MCF 10A (cell line): Measurements from ENCODE around the gene RNF138. TPM values are rescaled to one million over a fixed set of nuclear protein-coding genes. Genes with fewer than 3 reads are reported as not detected.
"Not testable (repeated sequence)": the region's sequence is repeated elsewhere in the genome, so short reads cannot be mapped to it uniquely, and the experiment has no call there.

ENCODE experiments used
- BruUV-seq: library from RNA; stranded (reverse); fragments of 400-500 nt; replicated peaks from 2 replicates; lab custom pipeline; 2021; lab: Mats Ljungman, UMichigan
- CTCF ChIA-PET: fragments of 300-600 bp; sonication (Branson Sonifier 250); formaldehyde crosslinking; extraction: SDS; loops from one replicate; lab custom pipeline; 2021; ENCODE audit warnings: antibody characterized with exemption, inconsistent platforms; lab: Yijun Ruan, JAX
- POLR2A ChIA-PET: fragments of 300-600, 350-650 bp; sonication (Branson Sonifier 250); formaldehyde crosslinking; extraction: SDS; loops from one replicate; lab custom pipeline; 2020; ENCODE audit warnings: antibody characterized with exemption, inconsistent platforms; lab: Yijun Ruan, JAX
- DNase-seq: peaks from one replicate; pipeline ENCODE4 v3.0.0-alpha.2; 2018; ENCODE audit not compliant: unreplicated experiment
- H3K27ac Mint-ChIP-seq: one replicate; pipeline ENCODE4 v1.8.0; 2022; ENCODE audit warnings: mild to moderate bottlenecking, low read depth, mixed read lengths; ENCODE audit not compliant: unreplicated experiment
- H3K27me3 Mint-ChIP-seq: one replicate; pipeline ENCODE4 v1.8.0; 2022; ENCODE audit warnings: mixed read lengths; ENCODE audit not compliant: insufficient read depth, unreplicated experiment
- H3K36me3 Mint-ChIP-seq: one replicate; pipeline ENCODE4 v1.8.0; 2022; ENCODE audit warnings: mild to moderate bottlenecking, moderate library complexity, mixed read lengths; ENCODE audit not compliant: insufficient read depth, unreplicated experiment
- H3K4me1 Mint-ChIP-seq: one replicate; pipeline ENCODE4 v1.8.0; 2022; ENCODE audit warnings: mixed read lengths; ENCODE audit not compliant: insufficient read depth, unreplicated experiment
- H3K4me3 Mint-ChIP-seq: one replicate; pipeline ENCODE4 v1.8.0; 2022; ENCODE audit warnings: mild to moderate bottlenecking, moderate library complexity, mixed read lengths; ENCODE audit not compliant: unreplicated experiment
- H3K9me3 Mint-ChIP-seq: one replicate; pipeline ENCODE4 v1.8.0; 2022; ENCODE audit warnings: mixed read lengths; ENCODE audit not compliant: unreplicated experiment
- intact Hi-C: fragments of 100-400 bp; cut with micrococcal nuclease; formaldehyde crosslinking; loops from 2 replicates; pipeline ENCODE4 v1.14.1; 2022
- total RNA-seq: library from RNA; stranded (reverse); gene quantifications from 2 replicates; pipeline ENCODE4 v1.2.3, GENCODE V29; 2022
- TF ChIP-seq, protein P1 (sequence below): fragments of 200-600 bp; IDR thresholded peaks from one replicate; pipeline ENCODE4 v1.8.0; 2022; ENCODE audit warnings: antibody characterized with exemption, mild to moderate bottlenecking; ENCODE audit not compliant: unreplicated experiment

Gene RNF138
- total RNA-seq, 1 experiment from 2014 or later = 64.5 TPM

DNA sequence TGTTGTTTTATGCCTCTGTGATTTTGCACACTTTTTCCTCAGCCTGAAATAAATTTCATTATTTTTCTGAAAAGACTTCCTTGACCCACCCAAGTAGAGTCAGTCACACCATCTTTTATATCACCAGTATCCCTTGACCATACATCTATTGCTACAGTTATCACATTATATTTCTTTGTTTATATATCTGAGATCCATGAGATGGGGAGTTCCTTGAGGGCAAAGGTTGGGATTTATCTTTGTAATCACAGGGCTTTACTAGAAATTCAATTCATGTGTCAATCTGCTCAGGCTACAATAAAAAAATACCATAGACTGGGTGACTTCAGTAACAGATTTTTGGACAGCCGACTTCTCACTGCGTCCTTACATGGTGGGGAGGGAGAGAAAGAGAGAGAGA is 12.8 kb upstream of the RNF138 start:
- TF ChIP-seq, protein P1, sequence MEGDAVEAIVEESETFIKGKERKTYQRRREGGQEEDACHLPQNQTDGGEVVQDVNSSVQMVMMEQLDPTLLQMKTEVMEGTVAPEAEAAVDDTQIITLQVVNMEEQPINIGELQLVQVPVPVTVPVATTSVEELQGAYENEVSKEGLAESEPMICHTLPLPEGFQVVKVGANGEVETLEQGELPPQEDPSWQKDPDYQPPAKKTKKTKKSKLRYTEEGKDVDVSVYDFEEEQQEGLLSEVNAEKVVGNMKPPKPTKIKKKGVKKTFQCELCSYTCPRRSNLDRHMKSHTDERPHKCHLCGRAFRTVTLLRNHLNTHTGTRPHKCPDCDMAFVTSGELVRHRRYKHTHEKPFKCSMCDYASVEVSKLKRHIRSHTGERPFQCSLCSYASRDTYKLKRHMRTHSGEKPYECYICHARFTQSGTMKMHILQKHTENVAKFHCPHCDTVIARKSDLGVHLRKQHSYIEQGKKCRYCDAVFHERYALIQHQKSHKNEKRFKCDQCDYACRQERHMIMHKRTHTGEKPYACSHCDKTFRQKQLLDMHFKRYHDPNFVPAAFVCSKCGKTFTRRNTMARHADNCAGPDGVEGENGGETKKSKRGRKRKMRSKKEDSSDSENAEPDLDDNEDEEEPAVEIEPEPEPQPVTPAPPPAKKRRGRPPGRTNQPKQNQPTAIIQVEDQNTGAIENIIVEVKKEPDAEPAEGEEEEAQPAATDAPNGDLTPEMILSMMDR = no peak
- no TSS peak for BruUV-seq
- no peak overlapping the region for H3K4me3 Mint-ChIP-seq
- POLR2A ChIA-PET = interaction anchor here (0.6 to 1.3 kb wide), 2 partner anchors 12 to 136 kb away, joined by 3 to 6 read pairs; partner anchors contain the start of gene TRAPPC8
- no peaks in the 10 kb centered on the region for H3K36me3 Mint-ChIP-seq
- H3K9me3 Mint-ChIP-seq = peaks cover 7% of the 10 kb centered on the region
- CTCF ChIA-PET = interaction anchor here (1.1 to 1.5 kb wide), 2 partner anchors 60 to 135 kb away, joined by 4 read pairs; partner anchors contain the start of genes RNF125 and TRAPPC8
- H3K4me1 Mint-ChIP-seq = no peaks in the 10 kb centered on the region
- DNase-seq = no peak
- intact Hi-C loops = loop anchor here (10.0 kb wide), 1 partner anchor 334 kb away; no protein-coding TSS in a partner anchor
- no peak overlapping the region for H3K27ac Mint-ChIP-seq
- H3K27me3 Mint-ChIP-seq = no peaks in the 10 kb centered on the region

DNA sequence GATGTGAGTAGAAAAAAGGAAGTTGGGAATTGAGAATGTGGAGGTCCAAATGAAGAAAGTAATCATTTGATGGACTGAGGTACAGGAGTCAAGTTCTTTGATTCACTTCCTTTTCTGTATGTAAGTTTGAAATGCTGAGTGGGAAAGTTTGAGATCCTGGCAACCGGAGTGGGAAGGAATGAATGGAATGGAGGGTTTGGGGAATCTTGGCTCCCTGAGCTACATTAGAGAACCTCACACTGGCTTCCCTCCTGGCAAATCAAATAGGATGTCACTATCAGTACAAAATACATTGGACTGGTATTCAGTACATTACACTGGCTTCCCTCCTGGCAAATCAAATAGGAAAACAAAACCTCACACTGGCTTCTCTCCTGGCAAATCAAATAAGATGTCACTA is 9.8 kb upstream of the RNF138 start:
- intact Hi-C loops = no loop called here
- H3K4me1 Mint-ChIP-seq = peaks cover 8% of the 10 kb centered on the region
- H3K27ac Mint-ChIP-seq = no peak overlapping the region
- TF ChIP-seq, protein P1 = no peak
- CTCF ChIA-PET = interaction anchor here (1.4 kb wide), 1 partner anchor 9 kb away, joined by 6 read pairs; no protein-coding TSS in a partner anchor
- peaks cover under 1% of the 10 kb centered on the region for H3K9me3 Mint-ChIP-seq
- POLR2A ChIA-PET = no interaction called here
- no peaks in the 10 kb centered on the region for H3K27me3 Mint-ChIP-seq
- H3K36me3 Mint-ChIP-seq = no peaks in the 10 kb centered on the region
- BruUV-seq = no TSS peak
- H3K4me3 Mint-ChIP-seq = no peak overlapping the region
- DNase-seq = no peak

GRCh38 chr18:32083781-32084180 is 7.9 kb upstream of the RNF138 start:
- ChIA-PET POLR2A (interaction anchor here (1.0 to 2.5 kb wide), 2 partner anchors 63 to 65 kb away, joined by 3 to 11 read pairs; partner anchors contain the start of gene RNF125), CTCF (interaction anchor here (0.7 kb wide), 3 partner anchors 11 to 317 kb away, joined by 3 read pairs; no protein-coding TSS in a partner anchor)
- H3K36me3 Mint-ChIP-seq = no peaks in the 10 kb centered on the region
- DNase-seq = no peak
- H3K4me3 Mint-ChIP-seq = no peak overlapping the region
- TF ChIP-seq, protein P1 = no peak
- intact Hi-C loops = no loop called here
- no peak overlapping the region for H3K27ac Mint-ChIP-seq
- no TSS peak for BruUV-seq
- no peaks in the 10 kb centered on the region for H3K27me3 Mint-ChIP-seq
- no peaks in the 10 kb centered on the region for H3K9me3 Mint-ChIP-seq
- peaks cover 8% of the 10 kb centered on the region for H3K4me1 Mint-ChIP-seq

DNA sequence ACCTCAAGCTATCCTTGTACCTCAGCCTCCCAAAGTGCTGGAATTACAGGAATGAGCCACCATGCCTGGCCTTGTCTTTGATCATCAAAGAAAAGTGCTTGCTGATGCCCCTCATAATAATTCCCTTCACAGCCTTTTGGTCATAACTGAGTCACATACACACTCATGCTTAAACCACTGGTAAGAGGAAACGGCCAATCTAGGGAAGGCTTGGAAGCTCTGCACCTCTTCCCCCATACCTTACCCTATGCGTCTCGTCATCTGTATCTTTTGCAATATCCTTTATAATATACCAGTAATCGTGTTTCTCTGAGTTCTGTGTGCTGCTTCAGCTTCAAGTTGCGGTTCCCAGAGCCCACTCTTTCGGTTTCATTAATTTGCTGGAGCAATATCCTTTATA is 4.8 kb upstream of the RNF138 start:
- no peak overlapping the region for H3K4me3 Mint-ChIP-seq
- no TSS peak for BruUV-seq
- peaks cover 8% of the 10 kb centered on the region for H3K4me1 Mint-ChIP-seq
- CTCF ChIA-PET = no interaction called here
- intact Hi-C loops = loop anchor here (5.0 kb wide), 1 partner anchor 70 kb away; the partner anchor contains the start of gene RNF125
- H3K27ac Mint-ChIP-seq = no peak overlapping the region
- DNase-seq = peak; percentile 23
- TF ChIP-seq, protein P1 = no peak
- H3K27me3 Mint-ChIP-seq = no peaks in the 10 kb centered on the region
- no peaks in the 10 kb centered on the region for H3K9me3 Mint-ChIP-seq
- H3K36me3 Mint-ChIP-seq = no peaks in the 10 kb centered on the region
- POLR2A ChIA-PET = interaction anchor here (0.6 to 1.3 kb wide), 2 partner anchors 15 to 94 kb away, joined by 3 to 4 read pairs; no protein-coding TSS in a partner anchor

DNA sequence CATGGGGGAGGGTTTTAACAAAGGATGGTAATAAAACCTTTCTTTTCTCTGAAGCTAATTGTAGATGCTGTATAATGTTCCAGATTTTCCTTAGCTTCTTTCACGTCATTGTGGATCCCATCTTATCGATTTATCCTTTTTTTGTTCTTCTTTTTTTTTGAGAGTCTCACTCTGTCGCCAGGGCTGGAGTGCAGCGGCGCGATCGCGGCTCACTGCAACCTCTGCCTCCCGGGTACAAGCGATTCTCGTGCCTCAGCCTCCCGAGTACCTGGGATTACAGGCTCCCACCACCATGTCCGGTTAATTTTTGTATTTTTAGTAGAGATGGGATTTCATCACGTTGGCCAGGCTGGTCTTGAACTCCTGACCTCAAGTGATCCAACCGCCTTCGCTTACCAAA is 843 bp upstream of the RNF138 start:
- peak overlapping the region; percentile 97 for H3K27ac Mint-ChIP-seq
- BruUV-seq, H3K9me3 Mint-ChIP-seq, H3K4me3 Mint-ChIP-seq, H3K27me3 Mint-ChIP-seq, DNase-seq: not testable (repeated sequence)
- intact Hi-C loops = loop anchor here (5.0 kb wide), 1 partner anchor 831 kb away; no protein-coding TSS in a partner anchor
- H3K36me3 Mint-ChIP-seq = peaks cover 14% of the 10 kb centered on the region
- ChIA-PET POLR2A (interaction anchor here (1.8 to 4.6 kb wide), 3 partner anchors 9 to 148 kb away, joined by 5 to 84 read pairs (median 47); partner anchors contain the start of genes RNF125 and TRAPPC8), CTCF (interaction anchor here (0.6 kb wide), 2 partner anchors 67 to 888 kb away, joined by 3 to 4 read pairs; no protein-coding TSS in a partner anchor)
- H3K4me1 Mint-ChIP-seq = peaks cover 16% of the 10 kb centered on the region
